Measurements from ENCODE around the gene HK3. TPM values are rescaled to one million over a fixed set of nuclear protein-coding genes. Genes with fewer than 3 reads are reported as not detected.

Gene HK3
- total and polyA plus RNA-seq, 2 of the 8 experiments (the other 6 are each of a cell fraction or from before 2014, with no cell fraction given), result not detected

- Histone ChIP-seq H3K23ac (ENCODE audit: insufficient read length) (no peak overlapping the region), H2AK5ac (ENCODE audit: low read depth, low read length) (no peak overlapping the region), H2BK5ac (ENCODE audit: low read depth, low read length) (no peak overlapping the region), H3K79me2 (ENCODE audit: control insufficient read depth in 1 of 2, insufficient read depth in 2 of 2, low read length in 2 of 2) (no peaks in the 10 kb centered on the region), H4K8ac (ENCODE audit: extremely low read depth, insufficient read depth, low read length) (no peak overlapping the region), H3K4me1 (replicated peaks in 1 of 4; ENCODE audit: control insufficient read depth in 3 of 4, insufficient read depth in 4 of 4, low read length in 3 of 4) (no peaks in the 10 kb centered on the region), H3K4me3 (ENCODE audit: extremely low read depth in 1 of 4, insufficient read depth in 2 of 4, low read depth in 3 of 4, low read length in 4 of 4) (no peak overlapping the region), H3K4ac (replicated peaks; ENCODE audit: insufficient read length, low read depth, low read length) (no peak overlapping the region), H2BK20ac (ENCODE audit: low read length) (no peak overlapping the region), H4K5ac (ENCODE audit: insufficient read length, low read depth, low read length) (no peak overlapping the region), H3K56ac (replicated peaks; ENCODE audit: insufficient read length, low read depth, low read length) (no peak overlapping the region), H3K9me3 (ENCODE audit: insufficient read depth in 2 of 2, low read depth in 1 of 2, low read length in 1 of 2) (no peaks in the 10 kb centered on the region), H4K20me1 (replicated peaks in 1 of 2; ENCODE audit: control insufficient read depth in 1 of 2, insufficient read depth in 2 of 2, low read length in 2 of 2) (no peaks in the 10 kb centered on the region), H2BK15ac (ENCODE audit: low read length) (no peak overlapping the region), H3K27me3 (replicated peaks in 1 of 4; ENCODE audit: control insufficient read depth in 3 of 4, extremely low read depth in 1 of 4, insufficient read depth in 3 of 4, low read length in 3 of 4) (no peaks in the 10 kb centered on the region), H3K36me3 (ENCODE audit: control insufficient read depth in 2 of 4, insufficient read depth in 4 of 4, low read length in 3 of 4) (peaks cover 0 to 22% (median 1%) of the 10 kb centered on the region in 4 experiments; a peak in 3 of 8 replicates), H3K27ac (ENCODE audit: low read depth, low read length) (no peak overlapping the region), H4K91ac (replicated peaks; ENCODE audit: insufficient read length, low read length) (no peak overlapping the region), H3K18ac (ENCODE audit: extremely low read depth, low read length) (no peak overlapping the region), H3K79me1 (ENCODE audit: low read depth, low read length) (no peaks in the 10 kb centered on the region), H2BK12ac (ENCODE audit: low read depth, low read length) (no peak overlapping the region), H3K23me2 (ENCODE audit: low read depth, low read length) (no peaks in the 10 kb centered on the region), H3K9ac (replicated peaks in 1 of 4; ENCODE audit: extremely low read depth in 1 of 4, low read depth in 3 of 4, low read length in 3 of 4) (no peak overlapping the region), H3K4me2 (ENCODE audit: insufficient read depth in 1 of 2, low read depth in 2 of 2, low read length in 2 of 2) (no peak overlapping the region), H3K14ac (ENCODE audit: insufficient read length) (no peak overlapping the region), H2AFZ (ENCODE audit: low read length) (no peak overlapping the region), H2BK120ac (replicated peaks; ENCODE audit: low read depth, low read length) (no peak overlapping the region)
- DNase-seq (ENCODE audit: low read depth in 1 of 2, low spot score in 2 of 2) (no peak), FAIRE-seq (no peak)
- WGBS, 2 experiments (ENCODE audit: extremely low coverage in 1 of 2, insufficient coverage in 1 of 2, insufficient read length in 1 of 2, insufficient replicate concordance in 2 of 2, low coverage in 1 of 2, low lambda C conversion rate in 2 of 2, missing lambda C conversion rate in 1 of 2), result 81% methylated on average over 1 of the region's 1 CpG; no CpG with 5 or more reads in 1 of the 2 experiments
- ChIA-PET CTCF (ENCODE audit: partially characterized antibody) (interaction anchor here (0.9 kb wide), 1 partner anchor 230 kb away, joined by 3 read pairs; no protein-coding TSS in a partner anchor), POLR2A (ENCODE audit: partially characterized antibody) (no interaction called here)
- TF ChIP-seq SUZ12 (IDR thresholded peaks at IDR 0.05; ENCODE audit: low read length), result no peak
- TF ChIP-seq PHF8 (conservative IDR thresholded peaks at IDR 0.05; ENCODE audit: low read depth, low read length), result no peak
- no peak for TF ChIP-seq JUN (IDR thresholded peaks at IDR 0.05; ENCODE audit: low read depth, low read length)
- no peak for TF ChIP-seq CEBPB (IDR thresholded peaks at IDR 0.05; ENCODE audit: low read depth, low read length)
- no peak for TF ChIP-seq ATF3 (IDR thresholded peaks at IDR 0.05; ENCODE audit: insufficient read depth, low read depth, low read length)
- no peak for TF ChIP-seq SIRT6 (IDR thresholded peaks at IDR 0.05; ENCODE audit: low read length)
- TF ChIP-seq TAF7 (optimal IDR thresholded peaks at IDR 0.05; ENCODE audit: borderline replicate concordance, low read depth, low read length), result no peak
- no peak for TF ChIP-seq ATF2 (IDR thresholded peaks at IDR 0.05; ENCODE audit: low read length)
- no peak for TF ChIP-seq CTCF (IDR thresholded peaks at IDR 0.05; ENCODE audit: control extremely low read depth in 1 of 3, insufficient read depth in 1 of 3, low read depth in 1 of 3, low read length in 3 of 3)
- no peak for TF ChIP-seq SRF (IDR thresholded peaks at IDR 0.05; ENCODE audit: low read depth, low read length)
Measured at GRCh38 chr5:176929654-176930053, 30.5 kb upstream of the HK3 start.

All from H1 (cell line).